ENCODE results near the gene CLDN7. TPM values are rescaled to one million over a fixed set of nuclear protein-coding genes. Genes with fewer than 3 reads are reported as not detected.

Gene CLDN7
- total RNA-seq, 1 donor from 2014 or later = 26.8 TPM

GRCh38 chr17:7221278-7222092 is 40.8 kb downstream of the CLDN7 start:
- no peak for DNase-seq (ENCODE audit: low read depth, low spot score)

GRCh38 chr17:7220593-7221277 is 41.5 kb downstream of the CLDN7 start:
- no peak for DNase-seq (ENCODE audit: low read depth, low spot score)

DNA sequence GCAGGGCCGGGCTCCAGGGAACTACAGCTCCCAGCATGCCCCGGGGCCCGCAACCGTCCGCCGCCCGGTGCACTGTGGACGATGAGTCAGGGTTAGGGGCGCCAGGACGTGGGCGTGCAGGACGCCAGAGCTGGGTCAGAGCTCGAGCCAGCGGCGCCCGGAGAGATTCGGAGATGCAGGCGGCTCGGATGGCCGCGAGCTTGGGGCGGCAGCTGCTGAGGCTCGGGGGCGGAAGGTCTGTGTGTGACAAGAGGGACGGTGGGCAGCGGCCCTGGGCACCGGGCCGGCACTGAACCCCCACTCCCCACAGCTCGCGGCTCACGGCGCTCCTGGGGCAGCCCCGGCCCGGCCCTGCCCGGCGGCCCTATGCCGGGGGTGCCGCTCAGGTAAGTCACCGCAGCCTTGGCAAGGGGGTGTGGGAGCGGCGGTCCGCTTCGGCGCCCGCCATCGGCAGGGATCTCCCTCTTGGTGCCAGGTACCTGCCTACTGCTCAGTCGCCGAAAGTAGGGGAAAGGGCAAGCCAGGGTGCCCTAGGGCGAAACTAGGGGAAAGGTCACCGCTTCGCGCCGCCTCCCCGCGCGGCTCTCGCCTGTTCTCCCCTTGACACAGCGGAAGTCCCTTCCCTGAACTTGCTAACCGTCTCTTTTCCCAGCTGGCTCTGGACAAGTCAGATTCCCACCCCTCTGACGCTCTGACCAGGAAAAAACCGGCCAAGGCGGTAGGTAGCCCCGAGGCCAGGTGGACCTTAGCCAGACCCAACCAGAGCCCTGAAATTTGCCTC is 42.3 kb downstream of the CLDN7 start, which contains the start of the genes ACADVL and DLG4:
TSS of gene ACADVL (plus strand) at position 127 of the 781 bp plus-strand sequence. CDS start at position 174, 47 bp downstream.
TSS of gene DLG4 (minus strand) at position 25 of the 781 bp plus-strand sequence.
- no peak for DNase-seq (ENCODE audit: low read depth, low spot score)

DNA sequence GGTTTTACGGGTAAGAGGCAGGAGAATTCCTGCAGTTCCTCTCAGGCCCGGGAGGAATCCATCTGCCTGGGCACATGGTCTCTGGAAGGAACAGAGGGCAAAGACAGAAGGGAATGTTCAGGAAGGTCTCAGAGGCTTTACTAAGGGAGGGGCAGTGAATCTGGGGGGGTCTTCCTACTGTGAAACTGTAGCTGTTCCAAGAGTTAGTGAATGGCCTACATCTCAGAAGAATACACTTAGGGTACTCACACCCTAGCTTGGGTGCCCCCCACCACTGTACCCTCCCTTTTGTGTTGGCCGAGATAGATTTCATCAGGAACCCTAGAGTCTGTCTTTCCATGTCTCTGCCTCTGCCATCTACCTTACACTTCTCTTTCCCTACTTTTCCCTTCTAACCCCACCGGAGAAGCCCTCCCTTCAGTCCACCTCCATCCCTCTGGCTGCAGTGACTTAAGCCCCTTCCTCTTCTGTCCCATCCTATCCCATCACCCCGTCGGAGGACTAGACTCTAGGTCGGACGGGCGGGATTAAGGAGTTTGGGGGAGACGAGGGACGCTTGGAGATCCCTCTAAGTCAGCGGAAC is 43.0 kb downstream of the CLDN7 start:
- DNase-seq (ENCODE audit: low read depth, low spot score) = no peak

DNA sequence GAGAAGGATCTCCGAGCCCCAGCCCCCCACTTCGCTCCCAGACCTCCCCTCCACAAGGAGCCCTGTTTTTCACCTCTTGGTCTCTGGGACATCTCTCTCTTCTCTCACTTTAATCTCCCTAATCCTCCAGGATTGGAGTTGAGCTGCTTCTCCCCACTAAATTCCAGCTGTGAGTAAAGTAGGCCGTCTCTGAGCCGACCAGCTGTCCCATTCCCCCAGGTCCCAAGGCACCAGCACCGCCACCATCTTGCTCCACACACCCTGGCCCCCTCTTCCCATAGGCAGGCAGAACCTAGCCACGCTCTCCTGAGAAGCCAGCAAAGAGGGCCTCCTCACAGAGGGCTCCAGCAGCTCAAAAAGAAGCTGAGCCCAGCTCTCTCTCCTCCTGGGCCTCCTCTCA is 43.5 kb downstream of the CLDN7 start:
- no peak for DNase-seq (ENCODE audit: low read depth, low spot score)

- no peak for DNase-seq (ENCODE audit: low read depth, low spot score)
These were observed 44.1 kb downstream of the CLDN7 start for GRCh38 chr17:7218166-7218565.

DNA sequence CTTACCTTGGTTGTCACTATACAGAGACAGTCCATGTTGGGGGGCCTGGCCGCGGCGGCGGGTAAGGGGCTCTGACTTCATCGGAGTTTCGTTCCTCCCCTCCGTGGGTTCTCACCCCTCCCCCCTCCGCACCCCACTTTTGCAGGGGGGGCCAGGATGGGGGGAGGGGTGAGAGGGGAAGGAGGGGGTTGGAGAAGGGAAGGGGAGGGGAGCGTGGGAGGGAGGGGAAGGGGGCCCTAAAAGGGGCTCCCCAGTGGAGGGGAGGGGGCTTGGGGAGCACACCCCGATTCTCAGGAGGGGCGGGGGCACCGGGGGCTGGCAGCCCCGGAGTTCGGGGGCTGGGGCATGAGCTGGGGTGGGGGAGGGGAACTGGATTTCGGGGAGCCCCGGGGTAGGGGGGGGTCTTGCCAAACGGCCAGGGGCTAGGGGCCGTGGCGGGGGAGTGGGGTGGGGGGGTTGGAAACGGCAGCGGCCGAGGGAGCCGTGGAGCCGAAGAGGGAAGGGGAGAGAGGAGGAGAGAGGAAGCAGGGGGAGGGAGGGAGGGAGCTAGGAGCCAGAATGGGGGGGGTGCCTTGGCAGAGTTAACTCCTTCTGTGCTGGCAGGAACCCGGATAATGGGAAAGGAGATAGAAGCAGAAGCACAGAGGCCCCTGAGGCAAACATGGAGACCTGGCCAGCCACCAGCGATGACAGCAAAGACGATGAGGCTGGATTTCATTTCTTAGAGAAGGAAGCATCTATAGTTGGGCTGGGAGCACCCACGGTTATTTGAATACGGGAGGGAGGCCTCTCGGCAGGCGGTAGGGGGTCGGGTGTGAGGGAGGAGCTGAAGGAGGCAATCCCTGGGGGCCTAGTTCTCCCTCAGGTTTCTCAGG is 44.9 kb downstream of the CLDN7 start:
- DNase-seq (ENCODE audit: low read depth, low spot score) = no peak

DNA sequence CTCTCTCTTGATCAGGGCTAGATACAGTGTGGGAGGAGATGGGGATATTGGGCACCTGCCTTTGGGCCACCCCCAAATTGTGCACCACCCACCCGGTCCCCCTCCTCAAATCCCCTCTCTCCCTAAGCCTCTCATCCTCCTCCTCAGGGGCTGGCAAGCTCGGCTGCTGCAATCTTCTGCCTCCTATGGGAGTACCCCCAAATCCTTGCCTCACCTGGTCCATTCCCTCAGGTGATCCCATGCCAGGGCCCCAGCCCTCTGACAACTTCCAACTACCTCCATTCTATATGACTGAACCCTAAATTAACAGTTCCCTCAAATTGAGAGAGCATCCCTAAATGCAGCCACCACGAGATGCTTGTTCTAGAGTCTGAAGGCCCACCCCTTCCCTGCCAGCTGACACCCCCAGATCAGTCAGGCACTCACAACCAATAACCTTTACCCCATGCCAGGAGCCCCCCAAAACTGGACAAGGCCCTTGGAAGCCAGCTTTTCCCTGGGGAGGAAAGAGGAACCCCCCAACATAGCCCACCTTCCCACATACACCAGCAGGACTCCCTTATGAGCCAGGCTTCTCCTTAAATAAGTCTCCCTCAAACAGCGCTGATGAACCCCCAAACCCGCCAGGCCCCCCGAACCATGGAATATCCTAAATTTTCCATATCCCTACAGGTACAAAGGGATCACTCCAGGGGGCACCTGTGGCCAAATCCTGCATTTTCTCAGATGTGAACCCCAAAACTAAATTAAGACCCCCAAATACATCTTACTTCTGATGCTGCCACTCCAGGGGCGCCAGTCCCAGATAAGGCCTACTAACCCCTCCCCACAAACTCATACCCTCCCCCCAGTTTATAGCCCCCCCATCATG is 45.8 kb downstream of the CLDN7 start:
- no peak for DNase-seq (ENCODE audit: low read depth, low spot score)

DNA sequence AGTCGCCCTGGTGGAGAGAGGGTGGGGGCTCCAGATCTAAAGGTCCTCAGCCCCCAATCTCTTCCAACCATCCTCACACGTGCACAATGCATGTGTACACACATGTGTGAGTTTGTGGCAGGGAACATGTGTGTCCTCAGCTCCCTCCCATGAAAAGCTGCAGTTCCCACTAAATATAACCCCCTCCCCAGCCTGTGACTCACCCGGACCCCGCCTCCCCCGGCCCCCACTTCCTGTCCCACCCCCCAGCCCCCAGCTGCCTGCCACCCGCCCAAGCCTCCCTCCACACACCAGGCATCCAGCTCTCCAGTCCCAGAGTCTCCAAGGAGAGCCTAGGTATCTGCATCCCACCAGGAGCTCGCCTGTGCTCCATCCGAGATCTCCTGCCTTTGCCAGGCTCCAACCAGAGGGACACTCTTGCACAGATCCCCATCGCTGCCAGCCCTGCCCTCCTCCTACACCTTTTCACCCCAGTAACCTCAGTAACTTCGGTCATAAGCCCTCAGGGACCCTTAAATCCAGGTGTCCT is 46.6 kb downstream of the CLDN7 start:
- no peak for DNase-seq (ENCODE audit: low read depth, low spot score)

GRCh38 chr17:7215136-7215638 is 47.1 kb downstream of the CLDN7 start:
- DNase-seq (ENCODE audit: low read depth, low spot score) = no peak

DNA sequence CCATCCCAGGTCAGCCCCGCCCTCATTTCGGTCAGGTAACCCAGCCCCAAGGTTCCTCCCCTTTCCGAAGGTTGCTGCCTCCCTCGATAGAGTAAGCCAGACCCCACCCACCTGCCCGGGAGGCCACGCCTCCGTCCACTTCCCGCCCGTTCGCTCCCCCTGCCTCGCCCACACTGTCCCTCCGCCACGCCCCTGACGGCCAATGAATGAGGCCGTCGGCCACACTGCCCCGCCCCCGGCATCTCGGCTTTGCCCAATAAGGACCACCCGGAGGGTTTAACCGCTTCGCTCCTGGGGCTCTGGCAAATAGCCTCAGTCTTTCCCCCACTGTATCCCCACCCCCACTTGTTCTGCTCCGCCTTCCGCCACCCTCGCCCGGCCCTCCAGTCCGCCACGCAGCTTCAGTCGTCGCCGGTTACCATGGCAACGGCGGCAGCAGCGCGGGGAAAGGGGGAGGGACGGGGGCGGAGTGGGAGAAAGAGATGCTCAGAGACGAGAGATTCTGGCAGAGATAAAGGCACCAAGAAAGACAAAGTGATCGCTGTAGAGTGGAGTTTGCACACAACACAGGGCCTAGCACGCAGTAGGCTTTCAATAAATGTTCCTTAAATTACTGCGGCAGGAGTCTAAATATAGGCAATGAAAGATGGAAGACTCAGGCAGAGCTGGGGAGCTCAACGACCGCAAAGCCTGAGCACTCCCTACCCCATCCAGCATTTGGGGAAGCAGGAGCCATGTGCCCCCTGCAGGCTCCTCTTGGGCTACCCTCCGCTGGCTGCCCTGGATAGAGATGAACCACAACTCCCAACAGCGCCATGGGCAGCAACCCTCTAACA is 47.8 kb downstream of the CLDN7 start:
- peak; percentile 88 for DNase-seq (ENCODE audit: low read depth, low spot score)

GRCh38 chr17:7213895-7214299 is 48.4 kb downstream of the CLDN7 start:
- DNase-seq (ENCODE audit: low read depth, low spot score) = no peak

- DNase-seq (ENCODE audit: low read depth, low spot score) = no peak
These were observed 50.6 kb downstream of the CLDN7 start for GRCh38 chr17:7211491-7212273.
